Mesodermal cell (in vitro differentiated cells): Measurements from ENCODE around the gene CHRNA9.

Source experiments
- H3K27ac ChIP-seq: 2 replicates; pipeline ENCODE4 v1.7.0; 2013; ENCODE audit warnings: mild to moderate bottlenecking, low read depth, low read length, moderate library complexity; ENCODE audit not compliant: severe bottlenecking
- H3K36me3 ChIP-seq: 2 replicates; pipeline ENCODE4 v1.7.1; 2013; ENCODE audit warnings: mild to moderate bottlenecking, low read length, moderate library complexity; ENCODE audit not compliant: control insufficient read depth, insufficient read depth
- H3K4me1 ChIP-seq: one replicate; pipeline ENCODE4 v1.7.1; 2013; ENCODE audit warnings: mild to moderate bottlenecking, low read length; ENCODE audit not compliant: insufficient read depth, control insufficient read depth, poor library complexity, severe bottlenecking
- H3K4me3 ChIP-seq: 2 replicates; pipeline ENCODE4 v1.7.0; 2013; ENCODE audit warnings: low read length, control low read depth, mild to moderate bottlenecking; ENCODE audit not compliant: insufficient read depth, poor library complexity, severe bottlenecking; ENCODE audit errors: extremely low read depth
- H3K9me3 ChIP-seq: 2 replicates; pipeline ENCODE4 v1.7.1; 2013; ENCODE audit warnings: mild to moderate bottlenecking, low read length, moderate library complexity; ENCODE audit not compliant: control insufficient read depth
- WGBS, 2 experiments: methylation state at CpG; one replicate each; pipeline ENCODE4 v1.1.5; 2013; ENCODE audit warnings: missing lambda C conversion rate in 2 of 2; ENCODE audit not compliant: insufficient coverage in 2 of 2; 5-methylcytosine and 5-hydroxymethylcytosine counted together

CHRNA9 gene

DNA sequence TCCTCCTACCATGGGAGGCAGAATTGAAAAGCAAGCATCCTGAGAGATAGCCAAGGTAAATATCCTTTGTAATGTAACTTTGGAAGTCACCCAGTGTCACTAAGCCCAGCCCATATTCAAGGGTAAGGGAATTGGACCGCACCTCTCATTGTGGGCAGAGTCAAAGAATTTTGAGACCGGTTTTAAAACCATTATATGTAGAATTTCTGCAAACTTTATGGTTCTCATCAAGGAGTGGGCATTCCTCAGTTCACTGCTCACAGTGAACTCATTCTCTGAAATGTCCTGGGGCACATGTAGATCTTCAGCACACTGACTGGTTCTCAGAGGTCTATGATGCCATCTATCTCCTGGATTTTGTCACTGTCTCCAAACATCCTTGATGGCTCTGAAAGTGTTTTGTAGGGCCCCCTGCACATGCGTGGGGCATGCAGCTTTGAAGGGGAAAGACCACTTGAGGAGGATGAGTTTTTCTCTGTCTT is 35.3 kb upstream of the CHRNA9 start:
- no peaks in the 10 kb centered on the region for H3K4me1 ChIP-seq
- H3K27ac ChIP-seq = no peak overlapping the region
- H3K4me3 ChIP-seq = no peak overlapping the region
- 45 to 83% methylated on average over 1 to 2 of the region's 3 CpGs for WGBS, 2 experiments
- H3K9me3 ChIP-seq = peaks cover 12% of the 10 kb centered on the region
- no peaks in the 10 kb centered on the region for H3K36me3 ChIP-seq

DNA sequence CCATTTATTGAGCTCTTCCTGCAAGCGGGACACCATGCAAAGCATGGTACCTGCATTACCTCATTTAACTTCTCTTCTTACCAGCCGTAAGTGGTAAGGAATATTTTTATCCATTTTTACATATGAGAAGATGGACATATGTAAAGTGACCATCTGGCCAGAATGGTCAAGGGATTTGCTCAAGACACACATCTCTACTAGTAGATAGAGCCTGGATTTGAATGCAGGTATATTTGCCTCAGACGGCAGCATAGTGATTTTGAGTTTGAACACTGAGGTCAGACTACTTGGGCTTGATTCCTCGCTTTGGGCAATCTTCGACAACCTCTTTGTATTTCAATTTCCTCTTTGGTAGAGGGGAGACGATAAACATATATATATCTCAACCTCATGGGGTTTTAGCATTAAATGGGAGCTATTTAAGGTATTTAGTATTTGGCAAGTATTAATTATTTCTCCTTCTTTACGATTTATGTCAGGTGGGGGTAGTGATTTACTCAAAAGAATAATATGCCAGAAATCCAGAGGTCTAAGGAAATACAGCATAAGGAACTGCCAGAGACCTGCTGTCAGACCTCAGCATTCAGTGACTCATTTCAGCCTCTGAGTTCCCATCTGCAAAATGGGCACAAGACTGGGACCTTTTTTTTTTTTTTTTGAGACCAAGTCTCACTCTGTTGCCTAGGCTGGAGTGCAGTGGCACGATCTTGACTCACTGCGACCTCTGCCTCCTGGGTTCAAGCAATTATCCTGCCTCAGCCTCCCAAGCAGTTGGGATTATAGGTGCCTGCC is 34.6 kb upstream of the CHRNA9 start:
- H3K27ac ChIP-seq = no peak overlapping the region
- H3K9me3 ChIP-seq = peaks cover 6% of the 10 kb centered on the region
- no peaks in the 10 kb centered on the region for H3K36me3 ChIP-seq
- no peaks in the 10 kb centered on the region for H3K4me1 ChIP-seq
- no peak overlapping the region for H3K4me3 ChIP-seq
- WGBS, 2 experiments = 93 to 100% methylated on average over 2 to 4 of the region's 9 CpGs

DNA sequence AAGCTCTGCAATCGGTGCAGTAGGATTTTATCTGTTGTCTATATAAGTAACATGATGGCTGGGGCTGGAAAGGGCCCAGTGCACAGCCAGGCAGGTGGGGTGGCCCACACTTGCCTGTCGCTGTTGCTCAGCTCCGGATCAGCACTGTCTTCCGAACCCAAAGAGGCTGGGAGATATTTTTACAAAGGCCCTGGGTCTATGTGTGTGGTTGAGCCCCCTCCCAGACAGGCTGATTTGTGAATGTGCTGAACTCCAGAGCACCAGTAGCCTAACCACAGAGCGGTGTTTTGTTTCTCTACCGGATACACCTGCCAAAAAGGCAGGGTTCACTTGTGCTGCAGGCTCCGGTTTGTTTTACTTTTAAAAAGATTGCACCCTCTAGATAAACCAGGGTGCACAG is 33.5 kb upstream of the CHRNA9 start:
- H3K9me3 ChIP-seq = peaks cover 6% of the 10 kb centered on the region
- no peaks in the 10 kb centered on the region for H3K36me3 ChIP-seq
- no peaks in the 10 kb centered on the region for H3K4me1 ChIP-seq
- WGBS, 2 experiments = 76 to 95% methylated on average over 3 to 7 of the region's 7 CpGs
- H3K27ac ChIP-seq = no peak overlapping the region
- H3K4me3 ChIP-seq = no peak overlapping the region

DNA sequence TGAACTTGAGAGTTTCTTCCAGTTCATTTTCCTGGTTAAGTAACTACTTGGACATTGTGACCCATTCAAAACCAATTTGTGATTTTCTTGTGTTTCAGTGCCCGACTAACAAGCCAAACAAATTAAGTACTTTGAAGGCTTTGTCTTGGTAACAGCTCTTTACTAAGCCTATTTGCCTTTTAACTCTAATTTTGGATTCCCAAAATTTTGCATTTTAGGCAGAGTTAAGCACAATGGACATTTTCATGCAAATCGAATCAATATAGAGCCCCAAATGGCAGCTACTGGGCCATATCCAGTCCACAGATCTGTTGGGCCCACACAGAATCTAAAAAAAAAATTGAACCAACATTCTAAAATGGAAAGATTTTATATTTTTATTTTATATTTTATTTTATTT is 31.4 kb upstream of the CHRNA9 start:
- WGBS, 2 experiments = 89 to 100% methylated on average over 1 to 2 of the region's 2 CpGs
- no peaks in the 10 kb centered on the region for H3K4me1 ChIP-seq

GRCh38 chr4:40305328-40306170 is 29.6 kb upstream of the CHRNA9 start:
- 79% methylated on average over 9 to 10 of the region's 13 CpGs for WGBS, 2 experiments
- Histone ChIP-seq H3K27ac (no peak overlapping the region), H3K36me3 (no peaks in the 10 kb centered on the region), H3K4me1 (no peaks in the 10 kb centered on the region), H3K4me3 (no peak overlapping the region), H3K9me3 (peaks cover 6% of the 10 kb centered on the region)

More for the DNA sequence above, 31.4 kb upstream of the CHRNA9 start:
- Histone ChIP-seq H3K36me3 (no peaks in the 10 kb centered on the region), H3K27ac (no peak overlapping the region), H3K9me3 (peaks cover 6% of the 10 kb centered on the region), H3K4me3 (no peak overlapping the region)

GRCh38 chr4:40306226-40306625 is 28.9 kb upstream of the CHRNA9 start:
- 44 to 57% methylated on average over 1 to 2 of the region's 3 CpGs for WGBS, 2 experiments
- H3K4me1 ChIP-seq = no peaks in the 10 kb centered on the region
- no peak overlapping the region for H3K4me3 ChIP-seq
- peaks cover 6% of the 10 kb centered on the region for H3K9me3 ChIP-seq
- no peak overlapping the region for H3K27ac ChIP-seq
- H3K36me3 ChIP-seq = no peaks in the 10 kb centered on the region

DNA sequence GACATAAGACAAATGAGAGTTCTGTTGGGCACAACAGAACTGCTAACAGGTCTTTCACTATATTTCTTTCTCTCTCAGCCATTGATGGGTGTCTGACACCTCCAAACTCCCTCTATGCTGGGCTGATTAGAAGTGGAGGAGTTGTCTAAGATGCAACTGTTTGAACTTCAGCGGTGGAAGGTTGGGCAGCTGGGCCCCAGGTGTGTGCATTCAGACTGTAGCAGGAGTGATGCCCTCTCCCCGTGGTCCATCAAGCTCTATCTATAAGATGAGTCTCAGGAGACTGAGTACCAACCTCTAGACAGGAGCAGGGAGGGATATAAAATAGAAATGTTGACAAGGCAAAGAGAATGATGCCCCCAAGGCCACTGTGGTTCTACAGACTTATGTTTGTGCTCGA is 28.2 kb upstream of the CHRNA9 start:
- no peaks in the 10 kb centered on the region for H3K36me3 ChIP-seq
- peaks cover 6% of the 10 kb centered on the region for H3K9me3 ChIP-seq
- H3K4me3 ChIP-seq = no peak overlapping the region
- no peaks in the 10 kb centered on the region for H3K4me1 ChIP-seq
- 72 to 100% methylated on average over 1 to 2 of the region's 3 CpGs for WGBS, 2 experiments
- H3K27ac ChIP-seq = no peak overlapping the region

DNA sequence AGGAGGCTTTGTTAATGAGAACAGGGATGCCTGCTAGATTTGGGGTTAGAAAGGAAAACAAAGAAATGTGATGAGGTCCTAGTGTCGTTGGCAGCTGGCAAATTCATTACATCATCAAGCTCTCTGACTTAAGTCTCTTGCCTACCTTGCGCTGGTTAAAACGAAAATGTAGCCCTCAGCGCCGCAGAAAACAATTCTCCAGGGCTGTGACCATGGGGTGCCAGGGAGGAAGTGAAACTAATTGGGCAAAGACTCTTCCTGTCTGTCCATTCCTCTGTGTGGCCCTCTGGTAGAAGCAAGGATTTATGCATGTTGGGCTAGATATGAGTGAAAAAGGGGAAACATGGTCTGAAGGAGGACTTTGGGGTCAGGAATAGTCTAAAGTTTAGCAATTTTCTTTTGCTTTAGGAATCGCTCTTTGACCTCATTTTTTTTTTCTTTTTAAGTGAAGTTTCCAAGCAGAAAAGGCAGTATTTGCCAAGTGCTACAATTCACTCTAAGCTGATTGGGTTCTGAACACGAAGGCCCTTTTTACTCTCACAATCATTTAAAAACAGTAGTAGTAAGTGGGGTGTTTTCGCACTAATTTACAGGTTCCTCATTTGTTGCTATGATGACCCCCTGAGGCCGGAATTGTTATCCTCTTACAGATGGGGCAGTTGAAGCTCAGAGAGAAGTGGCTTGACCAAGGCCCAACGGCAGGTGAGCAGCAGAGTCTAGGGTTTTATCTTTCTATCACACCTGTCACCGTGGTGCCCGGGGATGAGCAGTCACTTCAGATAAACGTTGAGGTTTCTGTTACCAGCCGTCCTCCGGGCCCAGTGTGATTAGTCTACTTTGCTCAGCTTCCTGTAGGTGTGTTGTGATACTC is 27.3 kb upstream of the CHRNA9 start:
- WGBS, 2 experiments = 64 to 83% methylated on average over 5 to 6 of the region's 15 CpGs
- Histone ChIP-seq H3K4me3 (no peak overlapping the region), H3K27ac (no peak overlapping the region), H3K4me1 (no peaks in the 10 kb centered on the region), H3K9me3 (peaks cover 6% of the 10 kb centered on the region), H3K36me3 (no peaks in the 10 kb centered on the region)

DNA sequence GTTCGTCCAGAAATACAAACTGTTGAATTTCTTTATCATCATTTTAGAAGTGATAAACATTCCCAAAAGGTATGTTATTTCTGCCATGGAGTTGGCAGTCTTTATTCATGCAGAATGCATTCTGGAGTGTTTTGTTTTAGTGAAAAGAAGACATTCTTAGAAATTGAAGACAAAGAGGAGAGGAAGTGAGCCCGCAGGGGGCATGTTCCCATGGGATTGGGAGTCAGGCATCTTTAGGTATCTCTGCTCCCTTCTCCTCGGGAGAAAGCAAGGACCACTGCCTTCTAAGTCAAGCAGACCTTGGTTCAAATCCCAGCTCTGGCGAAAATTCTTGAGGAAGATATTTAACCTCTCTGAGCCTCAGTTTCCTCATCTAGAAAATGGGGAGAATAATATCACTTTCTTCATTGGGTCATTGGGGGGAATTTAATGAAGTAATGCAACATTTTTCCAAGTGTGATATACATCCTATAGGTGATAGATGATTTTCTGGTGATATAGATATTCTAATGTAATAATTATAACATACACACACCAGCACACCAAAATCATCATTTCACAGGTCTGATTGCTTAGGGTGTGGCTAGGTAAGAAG is 26.5 kb upstream of the CHRNA9 start:
- no peaks in the 10 kb centered on the region for H3K36me3 ChIP-seq
- H3K27ac ChIP-seq = no peak overlapping the region
- 50% methylated on average over 2 of the region's 4 CpGs; no CpG with 5 or more reads in 1 of the 2 experiments for WGBS, 2 experiments
- H3K9me3 ChIP-seq = peaks cover 6% of the 10 kb centered on the region
- no peak overlapping the region for H3K4me3 ChIP-seq
- H3K4me1 ChIP-seq = no peaks in the 10 kb centered on the region

DNA sequence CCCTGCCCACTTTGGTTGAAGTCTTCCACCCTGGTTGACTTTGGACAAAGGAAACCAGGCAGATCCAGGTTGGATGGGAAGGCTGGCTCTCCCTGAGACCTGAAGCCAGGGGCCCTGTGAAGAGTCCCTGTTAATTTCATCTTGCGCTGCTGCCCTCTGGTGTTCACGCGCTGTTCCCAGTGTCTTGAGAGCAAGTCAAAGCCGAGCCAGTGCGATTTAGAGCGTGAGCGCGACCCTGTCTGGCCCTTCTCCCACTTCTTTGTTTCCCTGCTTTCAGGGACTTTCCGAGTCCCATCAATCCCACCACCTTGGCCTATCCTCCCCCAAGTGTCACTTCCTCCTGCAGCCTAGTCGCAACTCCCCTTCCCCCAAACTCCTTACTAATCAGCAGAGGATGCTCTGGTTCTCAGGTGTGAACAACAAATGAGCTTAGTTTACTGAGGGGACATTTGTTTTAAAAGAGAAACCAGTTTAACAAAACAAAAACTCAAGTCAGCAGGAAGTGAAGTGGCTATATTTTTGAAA is 25.8 kb upstream of the CHRNA9 start:
- Histone ChIP-seq H3K27ac (no peak overlapping the region), H3K4me3 (no peak overlapping the region), H3K9me3 (peaks cover 5% of the 10 kb centered on the region), H3K4me1 (no peaks in the 10 kb centered on the region), H3K36me3 (no peaks in the 10 kb centered on the region)
- 2 to 3% methylated on average over 9 of the region's 10 CpGs for WGBS, 2 experiments
